Neural cell (in vitro differentiated cells): ENCODE data around the gene SHC1. TPM values are rescaled to one million over a fixed set of nuclear protein-coding genes. Genes with fewer than 3 reads are reported as not detected.

Experiments used
- H2AFZ ChIP-seq: fragments of 200-600, 300-800 bp; sonication (generic), shearing (Covaris generic); 2 replicates; pipeline ENCODE4 v1.6.0; 2014; ENCODE audit warnings: low read depth, mild to moderate bottlenecking, antibody characterized with exemption, low read length, moderate library complexity
- H3F3A ChIP-seq: fragments of 200-600 bp; shearing (Covaris generic); 2 replicates; pipeline ENCODE4 v1.6.1; 2016; ENCODE audit warnings: mild to moderate bottlenecking, moderate library complexity, mixed read lengths, antibody characterized with exemption, low read length; ENCODE audit not compliant: insufficient read depth, poor library complexity, severe bottlenecking
- H3K27ac ChIP-seq: fragments of 200-600, 300-800 bp; sonication (generic), shearing (Covaris generic); 2 replicates; pipeline ENCODE4 v1.5.1; 2014; ENCODE audit warnings: mild to moderate bottlenecking, low read length, moderate library complexity
- H3K27me3 ChIP-seq: fragments of 300-800, 200-600 bp; sonication (generic), shearing (Covaris generic); 2 replicates; pipeline ENCODE4 v1.6.0; 2014; ENCODE audit warnings: mild to moderate bottlenecking, low read depth, low read length, moderate library complexity; ENCODE audit not compliant: insufficient read depth
- H3K36me3 ChIP-seq: fragments of 300-800, 200-600 bp; sonication (generic), shearing (Covaris generic); 2 replicates; pipeline ENCODE4 v1.5.1; 2014; ENCODE audit warnings: mild to moderate bottlenecking, antibody characterized with exemption, low read length, moderate library complexity; ENCODE audit not compliant: insufficient read depth
- H3K4me2 ChIP-seq: fragments of 300-800, 200-600 bp; sonication (generic), shearing (Covaris generic); 2 replicates; pipeline ENCODE4 v1.6.0; 2014; ENCODE audit warnings: mild to moderate bottlenecking, low read length
- H3K4me3 ChIP-seq: fragments of 300-800, 200-600 bp; sonication (generic), shearing (Covaris generic); 2 replicates; pipeline ENCODE4 v1.5.1; 2014; ENCODE audit warnings: mild to moderate bottlenecking, low read length, moderate library complexity
- H3K79me2 ChIP-seq: fragments of 200-600 bp; shearing (Covaris generic); replicated peaks from 2 replicates; pipeline ENCODE4 v1.6.0; 2014; ENCODE audit warnings: mild to moderate bottlenecking, low read length, moderate library complexity; ENCODE audit not compliant: insufficient read depth
- H3K9ac ChIP-seq: fragments of 300-800, 200-600 bp; sonication (generic), shearing (Covaris generic); 2 replicates; pipeline ENCODE4 v1.6.1; 2016; ENCODE audit warnings: mild to moderate bottlenecking, low read length, mixed read lengths
- H3K9me2 ChIP-seq: fragments of 200-600 bp; shearing (Covaris generic); 2 replicates; pipeline ENCODE4 v1.6.1; 2016; ENCODE audit warnings: mild to moderate bottlenecking, low read length, mixed read lengths; ENCODE audit not compliant: insufficient read depth
- H3K9me3 ChIP-seq: fragments of 200-600, 300-800 bp; sonication (generic), shearing (Covaris generic); 2 replicates; pipeline ENCODE4 v1.6.1; 2016; ENCODE audit warnings: mild to moderate bottlenecking, mixed run types, low read length, moderate library complexity, mixed read lengths
- H4K20me1 ChIP-seq: fragments of 200-600 bp; shearing (Covaris generic); 2 replicates; pipeline ENCODE4 v1.6.1; 2016; ENCODE audit warnings: mild to moderate bottlenecking, mixed run types; ENCODE audit not compliant: insufficient read depth
- EP300 ChIP-seq: fragments of 450-650 bp; conservative IDR thresholded peaks from 2 replicates; pipeline ENCODE4 v1.6.1; 2014; ENCODE audit warnings: antibody characterized with exemption, mild to moderate bottlenecking, moderate library complexity; ENCODE audit not compliant: poor library complexity, severe bottlenecking
- EZH2 ChIP-seq: fragments of 200-600, 300-800 bp; shearing (Covaris generic), sonication (generic); IDR thresholded peaks from 2 replicates; pipeline ENCODE4 v1.6.1; 2014; ENCODE audit warnings: antibody characterized with exemption, low read length, borderline replicate concordance, mild to moderate bottlenecking; ENCODE audit not compliant: insufficient read depth, poor library complexity, severe bottlenecking
- MXI1 ChIP-seq: fragments of 450-650 bp; conservative IDR thresholded peaks from 2 replicates; pipeline ENCODE4 v1.6.1; 2014; ENCODE audit warnings: antibody characterized with exemption, mild to moderate bottlenecking; ENCODE audit not compliant: poor library complexity, severe bottlenecking
- POLR2AphosphoS5 ChIP-seq: IDR thresholded peaks from 2 replicates; pipeline ENCODE4 v1.6.1; 2012
- RAD21 ChIP-seq: fragments of 450-650 bp; conservative IDR thresholded peaks from 2 replicates; pipeline ENCODE4 v1.6.1; 2014; ENCODE audit warnings: antibody characterized with exemption, mild to moderate bottlenecking, moderate library complexity
- SMC3 ChIP-seq: fragments of 450-650 bp; conservative IDR thresholded peaks from 2 replicates; pipeline ENCODE4 v1.6.1; 2014; ENCODE audit warnings: antibody characterized with exemption, mild to moderate bottlenecking, moderate library complexity; ENCODE audit not compliant: poor library complexity
- TAF1 ChIP-seq: IDR thresholded peaks from 2 replicates; pipeline ENCODE4 v1.6.1; 2012; ENCODE audit warnings: low read depth
- polyA plus RNA-seq: library from polyadenylated mRNA; depleted of rRNA; stranded (reverse); fragments of >200 nt; gene quantifications from 2 replicates; pipeline ENCODE4 v1.2.3, GENCODE V29; 2014
- TF ChIP-seq, protein P1 (sequence below): fragments of 450-650 bp; IDR thresholded peaks from 2 replicates; pipeline ENCODE4 v1.5.1; 2014; ENCODE audit warnings: antibody characterized with exemption, mild to moderate bottlenecking, moderate library complexity; ENCODE audit not compliant: poor library complexity, severe bottlenecking
- TF ChIP-seq, protein P2 (sequence below): IDR thresholded peaks from 2 replicates; pipeline ENCODE4 v1.6.1; 2012; ENCODE audit warnings: borderline replicate concordance

SHC1 gene
- polyA plus RNA-seq, 1 donor from 2014 or later, result 9.5 TPM

DNA sequence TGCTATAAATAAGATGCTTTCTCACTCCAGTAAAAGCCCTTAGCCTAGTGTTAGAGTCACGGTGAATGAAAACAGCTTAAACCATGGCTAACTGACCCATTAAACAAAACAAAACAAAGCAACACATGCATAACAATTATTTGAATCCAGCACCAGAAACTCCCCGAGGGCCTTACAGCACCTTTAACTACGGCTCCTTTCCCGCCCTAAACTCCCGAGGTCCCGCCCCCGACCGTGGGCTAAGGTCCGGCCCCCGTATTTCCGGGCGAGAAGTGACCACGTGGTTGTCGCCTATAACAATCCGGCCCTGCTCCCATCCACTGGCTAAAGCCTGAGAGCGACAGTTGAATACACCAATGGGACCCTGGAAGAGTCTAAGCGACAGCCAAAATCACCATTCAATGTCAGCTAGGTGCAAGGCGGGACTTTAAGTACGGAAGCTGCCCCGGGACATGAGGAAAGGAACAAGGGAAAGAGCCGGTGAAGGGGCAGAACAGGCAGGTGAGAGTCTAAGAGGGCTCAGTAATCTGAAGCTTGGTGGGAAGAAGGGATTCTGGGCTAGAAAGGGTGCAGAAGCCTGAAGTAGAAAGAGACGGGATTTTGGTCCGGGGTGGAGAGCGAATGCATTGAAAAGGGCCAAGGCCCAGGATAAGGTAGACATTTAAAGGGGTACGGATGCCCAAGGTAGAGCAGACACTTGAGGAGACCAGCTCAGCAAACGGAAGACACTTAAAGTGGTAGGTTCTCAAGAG lies 12.5 kb upstream of the SHC1 start, which contains the start of gene FLAD1:
Gene FLAD1 (plus strand): TSS at position 448 of the 752 bp plus-strand sequence. CDS start 351 bp downstream, outside the sequence.
- Histone ChIP-seq H3K27ac (peak within 1 kb of the TSS; percentile 92), H4K20me1 (no peaks in the 10 kb centered on the region), H2AFZ (peak within 1 kb of the TSS; percentile 66), H3K79me2 (peaks cover 17% of the 10 kb centered on the region), H3K4me2 (peak within 1 kb of the TSS; percentile 85), H3K36me3 (no peaks in the 10 kb centered on the region), H3K27me3 (no peaks in the 10 kb centered on the region), H3K9me3 (no peaks in the 10 kb centered on the region), H3K9ac (peak within 1 kb of the TSS; percentile 86), H3F3A (no peaks in the 10 kb centered on the region), H3K4me3 (peak within 1 kb of the TSS; percentile 94), H3K9me2 (no peaks in the 10 kb centered on the region)
- peak; percentile 68 for TF ChIP-seq TAF1
- TF ChIP-seq RAD21, result peak; percentile 26
- TF ChIP-seq POLR2AphosphoS5, result peak; percentile 87
- TF ChIP-seq, protein P1, sequence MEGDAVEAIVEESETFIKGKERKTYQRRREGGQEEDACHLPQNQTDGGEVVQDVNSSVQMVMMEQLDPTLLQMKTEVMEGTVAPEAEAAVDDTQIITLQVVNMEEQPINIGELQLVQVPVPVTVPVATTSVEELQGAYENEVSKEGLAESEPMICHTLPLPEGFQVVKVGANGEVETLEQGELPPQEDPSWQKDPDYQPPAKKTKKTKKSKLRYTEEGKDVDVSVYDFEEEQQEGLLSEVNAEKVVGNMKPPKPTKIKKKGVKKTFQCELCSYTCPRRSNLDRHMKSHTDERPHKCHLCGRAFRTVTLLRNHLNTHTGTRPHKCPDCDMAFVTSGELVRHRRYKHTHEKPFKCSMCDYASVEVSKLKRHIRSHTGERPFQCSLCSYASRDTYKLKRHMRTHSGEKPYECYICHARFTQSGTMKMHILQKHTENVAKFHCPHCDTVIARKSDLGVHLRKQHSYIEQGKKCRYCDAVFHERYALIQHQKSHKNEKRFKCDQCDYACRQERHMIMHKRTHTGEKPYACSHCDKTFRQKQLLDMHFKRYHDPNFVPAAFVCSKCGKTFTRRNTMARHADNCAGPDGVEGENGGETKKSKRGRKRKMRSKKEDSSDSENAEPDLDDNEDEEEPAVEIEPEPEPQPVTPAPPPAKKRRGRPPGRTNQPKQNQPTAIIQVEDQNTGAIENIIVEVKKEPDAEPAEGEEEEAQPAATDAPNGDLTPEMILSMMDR, result no peak
- no peak for TF ChIP-seq EZH2
- TF ChIP-seq, protein P2, sequence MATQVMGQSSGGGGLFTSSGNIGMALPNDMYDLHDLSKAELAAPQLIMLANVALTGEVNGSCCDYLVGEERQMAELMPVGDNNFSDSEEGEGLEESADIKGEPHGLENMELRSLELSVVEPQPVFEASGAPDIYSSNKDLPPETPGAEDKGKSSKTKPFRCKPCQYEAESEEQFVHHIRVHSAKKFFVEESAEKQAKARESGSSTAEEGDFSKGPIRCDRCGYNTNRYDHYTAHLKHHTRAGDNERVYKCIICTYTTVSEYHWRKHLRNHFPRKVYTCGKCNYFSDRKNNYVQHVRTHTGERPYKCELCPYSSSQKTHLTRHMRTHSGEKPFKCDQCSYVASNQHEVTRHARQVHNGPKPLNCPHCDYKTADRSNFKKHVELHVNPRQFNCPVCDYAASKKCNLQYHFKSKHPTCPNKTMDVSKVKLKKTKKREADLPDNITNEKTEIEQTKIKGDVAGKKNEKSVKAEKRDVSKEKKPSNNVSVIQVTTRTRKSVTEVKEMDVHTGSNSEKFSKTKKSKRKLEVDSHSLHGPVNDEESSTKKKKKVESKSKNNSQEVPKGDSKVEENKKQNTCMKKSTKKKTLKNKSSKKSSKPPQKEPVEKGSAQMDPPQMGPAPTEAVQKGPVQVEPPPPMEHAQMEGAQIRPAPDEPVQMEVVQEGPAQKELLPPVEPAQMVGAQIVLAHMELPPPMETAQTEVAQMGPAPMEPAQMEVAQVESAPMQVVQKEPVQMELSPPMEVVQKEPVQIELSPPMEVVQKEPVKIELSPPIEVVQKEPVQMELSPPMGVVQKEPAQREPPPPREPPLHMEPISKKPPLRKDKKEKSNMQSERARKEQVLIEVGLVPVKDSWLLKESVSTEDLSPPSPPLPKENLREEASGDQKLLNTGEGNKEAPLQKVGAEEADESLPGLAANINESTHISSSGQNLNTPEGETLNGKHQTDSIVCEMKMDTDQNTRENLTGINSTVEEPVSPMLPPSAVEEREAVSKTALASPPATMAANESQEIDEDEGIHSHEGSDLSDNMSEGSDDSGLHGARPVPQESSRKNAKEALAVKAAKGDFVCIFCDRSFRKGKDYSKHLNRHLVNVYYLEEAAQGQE, result peak; percentile 77
- TF ChIP-seq MXI1, result peak; percentile 97
- TF ChIP-seq EP300, result peak; percentile 22
- no peak for TF ChIP-seq SMC3

DNA sequence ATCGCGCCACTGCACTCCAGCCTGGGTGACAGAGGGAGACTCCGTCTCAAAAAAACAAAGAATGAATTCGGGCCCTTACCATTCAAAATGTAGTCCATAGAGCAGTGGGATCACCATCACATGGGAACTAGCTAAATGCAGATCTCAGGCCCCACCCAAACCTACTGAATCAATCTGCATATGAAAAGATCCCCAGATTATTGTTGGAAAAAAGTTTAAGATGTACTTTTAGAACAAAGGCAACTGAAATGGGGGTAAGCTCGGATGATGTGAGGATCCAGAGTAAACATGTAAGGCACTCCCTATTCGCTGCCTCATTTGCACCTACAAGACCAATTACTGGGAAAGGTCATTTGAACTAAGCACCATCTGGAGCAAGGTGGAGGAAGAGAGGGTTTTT lies 11.8 kb upstream of the SHC1 start:
- Histone ChIP-seq H3K4me3 (peak overlapping the region; percentile 94), H3K9me2 (no peaks in the 10 kb centered on the region), H2AFZ (peak overlapping the region; percentile 49), H3F3A (no peaks in the 10 kb centered on the region), H3K9ac (peak overlapping the region; percentile 45), H4K20me1 (no peaks in the 10 kb centered on the region), H3K9me3 (no peaks in the 10 kb centered on the region), H3K27me3 (no peaks in the 10 kb centered on the region), H3K79me2 (peaks cover 22% of the 10 kb centered on the region), H3K36me3 (no peaks in the 10 kb centered on the region), H3K4me2 (peak overlapping the region; percentile 85), H3K27ac (peak overlapping the region; percentile 38)
- TF ChIP-seq POLR2AphosphoS5 (no peak), TAF1 (no peak), EZH2 (no peak), EP300 (no peak), MXI1 (no peak), SMC3 (no peak), RAD21 (no peak)
- TF ChIP-seq, protein P2, result no peak
- TF ChIP-seq, protein P1, result no peak
